Mesenchymal stem cell (in vitro differentiated cells and primary cell): ENCODE measurements around the gene SF3B3.

ENCODE experiments used
- DNase-seq: peaks from one replicate; pipeline ENCODE4 v3.0.0-alpha.2; 2013
- H2AFZ ChIP-seq: one replicate; pipeline ENCODE4 v1.6.1; 2013; ENCODE audit warnings: low read depth, mild to moderate bottlenecking, control low read depth, inconsistent platforms, low read length, moderate library complexity
- H2AK5ac ChIP-seq: 2 replicates; pipeline ENCODE4 v1.6.1; 2013; ENCODE audit warnings: low read length, moderate library complexity, mild to moderate bottlenecking, inconsistent platforms; ENCODE audit not compliant: severe bottlenecking
- H2BK120ac ChIP-seq: one replicate; pipeline ENCODE4 v1.6.1; 2013; ENCODE audit warnings: low read depth, mild to moderate bottlenecking, inconsistent platforms, low read length, moderate library complexity
- H2BK12ac ChIP-seq, 2 experiments: one replicate each; pipeline ENCODE4 v1.6.1; 2013; ENCODE audit warnings: inconsistent platforms in 2 of 2, low read length in 2 of 2, mild to moderate bottlenecking in 2 of 2, moderate library complexity in 2 of 2, control low read depth in 1 of 2
- H2BK15ac ChIP-seq: one replicate; pipeline ENCODE4 v1.6.1; 2013; ENCODE audit warnings: mild to moderate bottlenecking, low read depth, inconsistent platforms; ENCODE audit not compliant: poor library complexity, severe bottlenecking
- H2BK5ac ChIP-seq: 2 replicates; pipeline ENCODE4 v1.6.1; 2013; ENCODE audit warnings: low read depth, mild to moderate bottlenecking, low read length, control low read depth, inconsistent platforms; ENCODE audit not compliant: poor library complexity, severe bottlenecking
- H3K14ac ChIP-seq, 2 experiments: one replicate each; pipeline ENCODE4 v1.6.1; 2013; ENCODE audit warnings: inconsistent platforms in 2 of 2, low read length in 2 of 2, control low read depth in 1 of 2, mild to moderate bottlenecking in 1 of 2, moderate library complexity in 1 of 2
- H3K18ac ChIP-seq, 2 experiments: one replicate each; pipeline ENCODE4 v1.6.1; 2013; ENCODE audit warnings: inconsistent platforms in 2 of 2, low read length in 2 of 2, control low read depth in 1 of 2, low read depth in 1 of 2, mild to moderate bottlenecking in 1 of 2
- H3K23ac ChIP-seq, 2 experiments: one replicate each; pipeline ENCODE4 v1.6.1; 2013; ENCODE audit warnings: inconsistent platforms in 2 of 2, low read length in 2 of 2, mild to moderate bottlenecking in 2 of 2, moderate library complexity in 2 of 2, control low read depth in 1 of 2
- H3K27ac ChIP-seq: 2 replicates; pipeline ENCODE4 v1.5.1; 2013; ENCODE audit warnings: mild to moderate bottlenecking, moderate library complexity, low read length, control low read depth, inconsistent platforms; ENCODE audit not compliant: poor library complexity, severe bottlenecking
- H3K27me3 ChIP-seq, 2 experiments: 2 replicates each; pipeline versions ENCODE4 v1.6.1 to v1.7.0; 2013; ENCODE audit warnings: low read length in 2 of 2, mild to moderate bottlenecking in 2 of 2, moderate library complexity in 2 of 2, control low read depth in 1 of 2, inconsistent platforms in 1 of 2; ENCODE audit not compliant: control insufficient read depth in 1 of 2, insufficient read depth in 1 of 2
- H3K36me3 ChIP-seq, 2 experiments: 2 replicates each; pipeline versions ENCODE4 v1.6.1 to v1.7.0; 2013; ENCODE audit warnings: low read length in 2 of 2, control low read depth in 1 of 2, inconsistent platforms in 1 of 2, low read depth in 1 of 2, mild to moderate bottlenecking in 1 of 2; ENCODE audit not compliant: insufficient read depth in 2 of 2, control insufficient read depth in 1 of 2
- H3K4ac ChIP-seq, 2 experiments: one replicate each; pipeline ENCODE4 v1.6.1; 2013; ENCODE audit warnings: inconsistent platforms in 2 of 2, low read length in 2 of 2, mild to moderate bottlenecking in 2 of 2, moderate library complexity in 2 of 2, control low read depth in 1 of 2, low read depth in 1 of 2
- H3K4me1 ChIP-seq: 2 replicates; pipeline ENCODE4 v1.6.1; 2013; ENCODE audit warnings: low read depth, low read length, control low read depth; ENCODE audit not compliant: control insufficient read depth, insufficient read depth
- H3K4me2 ChIP-seq: 2 replicates; pipeline ENCODE4 v1.6.1; 2013; ENCODE audit warnings: low read length, mild to moderate bottlenecking, inconsistent platforms; ENCODE audit not compliant: poor library complexity, severe bottlenecking
- H3K4me3 ChIP-seq, 2 experiments: 2 replicates each; pipeline versions ENCODE4 v1.5.1 to v1.7.0; 2013; ENCODE audit warnings: low read length in 2 of 2, mild to moderate bottlenecking in 2 of 2, control low read depth in 1 of 2, low read depth in 1 of 2; ENCODE audit not compliant: insufficient read depth in 1 of 2
- H3K79me1 ChIP-seq: replicated peaks from 2 replicates; pipeline ENCODE4 v1.6.1; 2013; ENCODE audit warnings: mild to moderate bottlenecking, control low read depth, low read length, inconsistent platforms; ENCODE audit not compliant: poor library complexity, severe bottlenecking
- H3K9ac ChIP-seq: 2 replicates; pipeline ENCODE4 v1.7.0; 2013; ENCODE audit warnings: mild to moderate bottlenecking, low read length, moderate library complexity
- H3K9me3 ChIP-seq: 2 replicates; pipeline ENCODE4 v1.7.0; 2013; ENCODE audit warnings: mild to moderate bottlenecking, low read length; ENCODE audit not compliant: control insufficient read depth
- H4K8ac ChIP-seq: one replicate; pipeline ENCODE4 v1.6.1; 2013; ENCODE audit warnings: inconsistent platforms, mild to moderate bottlenecking, low read length, moderate library complexity
- H4K91ac ChIP-seq: one replicate; pipeline ENCODE4 v1.6.1; 2013; ENCODE audit warnings: mild to moderate bottlenecking, low read length, inconsistent platforms
- WGBS: methylation state at CpG from one replicate; pipeline ENCODE4 v1.1.7; 2013; ENCODE audit warnings: mixed read lengths; 5-methylcytosine and 5-hydroxymethylcytosine counted together

SF3B3 gene

DNA sequence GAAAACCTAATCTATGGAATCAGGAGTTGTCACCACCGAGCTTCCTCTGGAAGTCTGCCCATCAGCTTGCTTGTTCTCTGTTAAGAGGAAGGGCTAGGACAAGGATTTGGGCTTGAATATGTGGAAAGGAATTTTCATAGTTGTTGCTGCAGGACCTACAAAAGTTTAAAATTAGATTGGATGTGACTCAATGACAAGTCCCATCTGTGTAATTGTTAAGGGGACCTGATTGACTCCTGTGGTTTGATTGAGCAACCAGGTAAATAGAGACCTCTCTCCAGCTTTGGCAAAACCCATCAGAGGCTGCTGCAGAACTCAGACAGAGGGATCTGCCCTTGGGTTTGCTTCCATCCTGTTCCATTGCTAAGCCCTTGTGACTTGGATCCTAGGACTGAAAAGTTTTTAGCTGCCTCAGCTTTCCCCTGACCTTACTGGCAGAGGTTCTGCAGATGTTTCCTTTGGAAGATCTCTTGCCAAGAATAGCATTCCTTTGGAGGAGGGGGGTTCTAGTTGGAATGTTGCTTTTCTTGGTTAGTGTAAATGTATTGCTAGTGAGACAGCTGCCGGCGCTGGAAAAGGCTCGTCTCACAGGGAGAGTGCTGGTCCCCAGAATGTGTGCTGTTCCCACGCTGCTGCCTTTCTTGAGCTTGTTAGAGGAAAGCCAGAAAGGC, 50.0 kb downstream of the SF3B3 start:
- Histone ChIP-seq H3K23ac (no peak overlapping the region), H2BK120ac (peak overlapping the region; percentile 76), H3K18ac (peak overlapping the region in 1 of 2 experiments; percentile 28), H4K91ac (no peak overlapping the region), H2BK15ac (no peak overlapping the region), H3K9ac (peak overlapping the region; percentile 65), H3K27ac (peak overlapping the region; percentile 92), H3K36me3 (peaks cover 42 to 59% of the 10 kb centered on the region in 2 experiments), H3K4me2 (peak overlapping the region; percentile 35), H3K9me3 (no peaks in the 10 kb centered on the region), H3K4ac (no peak overlapping the region), H4K8ac (no peak overlapping the region), H3K14ac (no peak overlapping the region), H2AFZ (no peak overlapping the region), H3K27me3 (no peaks in the 10 kb centered on the region), H2BK5ac (no peak overlapping the region), H2AK5ac (peak overlapping the region; percentile 76), H3K4me1 (peaks cover 30% of the 10 kb centered on the region), H3K4me3 (no peak overlapping the region), H2BK12ac (no peak overlapping the region), H3K79me1 (peaks cover 16% of the 10 kb centered on the region)
- WGBS = 38% methylated on average over 4 of the region's 5 CpGs
- DNase-seq = peak; percentile 93

DNA sequence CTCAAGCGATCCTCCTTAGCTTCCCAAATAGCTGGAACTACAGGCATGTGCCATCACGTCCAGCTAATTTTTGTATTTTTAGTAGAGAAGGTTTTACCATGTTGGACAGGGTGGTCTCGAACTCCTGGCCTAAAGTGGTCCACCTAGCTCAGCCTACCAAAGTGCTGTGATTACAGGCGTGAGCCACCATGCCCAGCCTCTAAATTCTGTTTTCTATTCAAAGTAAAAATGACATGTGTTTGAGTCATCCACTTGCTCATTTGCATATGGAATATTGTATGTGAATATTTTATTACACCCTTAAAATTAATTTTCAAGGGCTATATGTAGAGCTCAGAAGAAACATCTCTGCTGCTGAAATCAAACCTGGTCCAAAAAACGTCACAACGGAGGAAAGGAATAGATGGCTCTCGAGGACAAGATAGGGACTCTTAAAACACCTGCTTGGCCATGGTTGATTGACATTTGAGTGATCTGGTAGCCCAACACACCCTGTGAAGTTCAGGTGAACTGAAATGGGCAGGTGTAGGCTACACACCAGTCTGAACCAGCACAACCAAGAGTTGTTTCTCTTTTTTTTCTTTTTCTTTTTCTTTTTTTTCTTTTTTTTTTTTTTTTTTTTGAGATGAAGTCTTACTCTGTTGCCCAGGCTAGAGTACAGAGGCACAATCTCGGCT, 51.1 kb downstream of the SF3B3 start:
- Histone ChIP-seq H3K4me2 (no peak overlapping the region), H4K91ac (peak overlapping the region; percentile 53), H3K79me1 (peaks cover 12% of the 10 kb centered on the region), H2BK12ac (peak overlapping the region; percentile 34 to 79), H2AK5ac (peak overlapping the region; percentile 97), H3K36me3 (peaks cover 33 to 47% of the 10 kb centered on the region in 2 experiments), H2BK5ac (peak overlapping the region; percentile 70), H2BK120ac (peak overlapping the region; percentile 76), H3K14ac (peak overlapping the region in 1 of 2 experiments; percentile 26), H3K27me3 (no peaks in the 10 kb centered on the region), H3K23ac (no peak overlapping the region), H3K27ac (peak overlapping the region; percentile 92), H3K4me1 (peaks cover 28% of the 10 kb centered on the region), H3K9ac (peak overlapping the region; percentile 65), H2AFZ (no peak overlapping the region), H3K18ac (peak overlapping the region; percentile 46 to 82), H2BK15ac (no peak overlapping the region), H3K9me3 (no peaks in the 10 kb centered on the region), H3K4ac (peak overlapping the region; percentile 49 to 68), H4K8ac (peak overlapping the region; percentile 38), H3K4me3 (no peak overlapping the region)
- no peak for DNase-seq
- 96% methylated on average over 5 of the region's 8 CpGs for WGBS

DNA sequence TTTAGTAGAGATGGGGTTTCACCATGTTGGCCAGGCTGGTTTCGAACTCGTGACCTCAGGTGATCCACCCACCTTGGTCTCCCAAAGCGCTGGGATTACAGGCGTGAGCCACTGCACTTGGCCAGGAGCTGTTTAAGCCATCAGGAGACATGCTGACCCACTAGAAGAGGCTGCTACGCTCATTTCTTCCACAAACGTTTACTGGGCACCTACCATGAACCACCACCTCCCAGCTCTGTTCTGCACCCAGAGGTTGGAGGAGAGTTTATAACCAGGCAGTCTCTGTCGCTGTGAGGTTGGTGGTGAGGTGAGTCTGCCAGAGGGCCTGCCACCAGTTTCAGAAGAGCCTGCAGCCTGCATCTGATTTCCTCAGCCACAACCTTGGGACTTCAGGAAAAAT, 51.8 kb downstream of the SF3B3 start:
- Histone ChIP-seq H3K4me3 (no peak overlapping the region), H4K91ac (no peak overlapping the region), H2BK15ac (no peak overlapping the region), H3K23ac (no peak overlapping the region), H3K9ac (no peak overlapping the region), H2BK12ac (peak overlapping the region in 1 of 2 experiments; percentile 59), H2BK5ac (no peak overlapping the region), H3K4me2 (no peak overlapping the region), H4K8ac (peak overlapping the region; percentile 27), H3K27ac (peak overlapping the region; percentile 45), H3K9me3 (no peaks in the 10 kb centered on the region), H3K4ac (no peak overlapping the region), H3K14ac (no peak overlapping the region), H2AFZ (no peak overlapping the region), H3K18ac (no peak overlapping the region), H3K4me1 (peaks cover 28% of the 10 kb centered on the region), H2BK120ac (no peak overlapping the region), H3K79me1 (peaks cover 11% of the 10 kb centered on the region), H3K27me3 (no peaks in the 10 kb centered on the region), H2AK5ac (no peak overlapping the region), H3K36me3 (peaks cover 27 to 42% of the 10 kb centered on the region in 2 experiments)
- 98% methylated on average over 5 of the region's 7 CpGs for whole genome bisulfite sequencing
- DNase-seq = no peak
